ENCODE measurements around the gene SPAG6. TPM values are rescaled to one million over a fixed set of nuclear protein-coding genes. Genes with fewer than 3 reads are reported as not detected.

Gene SPAG6
- total and polyA plus RNA-seq, 2 of the 4 experiments (the other 2 are of a cell fraction): not detected

DNA sequence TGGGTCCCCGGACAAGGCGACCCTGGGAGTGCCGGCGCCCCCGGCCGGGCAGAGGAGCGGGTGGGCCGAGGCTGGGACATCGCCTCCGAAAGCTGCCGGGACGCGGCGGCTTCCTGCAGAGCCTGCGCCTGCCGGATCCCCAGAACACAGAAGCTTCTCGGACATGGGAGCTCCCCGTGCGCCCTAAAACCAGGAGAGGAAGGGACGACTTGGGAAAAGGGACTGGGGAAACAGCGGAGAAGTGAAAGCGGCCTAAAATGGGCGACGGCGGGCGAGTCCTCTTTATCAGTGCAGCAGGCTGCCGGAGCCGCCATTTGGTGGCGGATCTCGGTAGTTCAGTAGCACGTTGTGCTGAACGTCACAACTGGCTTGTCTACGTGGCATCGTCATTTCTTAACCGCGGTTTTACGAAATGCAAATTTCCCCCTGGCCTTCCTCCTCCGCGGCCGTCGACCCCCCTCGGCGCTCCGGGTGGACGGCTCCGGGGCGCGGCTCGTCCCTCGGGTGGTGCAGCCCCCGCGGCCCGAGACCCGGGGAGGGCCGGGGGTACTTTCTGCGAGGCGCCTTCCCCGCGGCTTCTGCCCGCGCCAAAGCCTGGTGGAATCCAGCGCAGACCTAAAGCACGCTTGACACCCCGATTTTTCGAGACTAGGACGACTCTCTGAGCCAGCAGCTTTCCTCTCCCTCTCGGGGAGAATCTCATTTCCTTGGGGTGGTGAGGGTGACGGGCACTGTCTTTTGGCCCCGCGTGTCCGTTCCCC is 9.9 kb upstream of the SPAG6 start:
- in situ Hi-C loops (cut with MboI; ENCODE audit: low sequenced_read_pairs) (no loop called here), intact Hi-C loops (cut with micrococcal nuclease) (no loop called here), dilution Hi-C loops (cut with HindIII; ENCODE audit: low sequenced_read_pairs, unreplicated experiment) (no loop called here)
- no peak overlapping the region for H2BK20ac ChIP-seq (ENCODE audit: low read depth, low read length)
- no peak overlapping the region for H4K91ac ChIP-seq (ENCODE audit: insufficient read depth, low read depth, low read length)
- H2AFZ ChIP-seq (replicated peaks; ENCODE audit: low read length, poor library complexity): peak overlapping the region; percentile 89
- ATAC-seq (ENCODE audit: low read depth) (peak; percentile 53), DNase-seq (peak; percentile 52)
- H2BK5ac ChIP-seq (ENCODE audit: low read depth, low read length, poor library complexity, severe bottlenecking): no peak overlapping the region
- no peaks in the 10 kb centered on the region for H3K36me3 ChIP-seq (ENCODE audit: control insufficient read depth, insufficient read depth, low read length)
- no peak overlapping the region for H3K9ac ChIP-seq (ENCODE audit: low read depth, low read length)
- H3K14ac ChIP-seq (replicated peaks; ENCODE audit: low read depth, low read length): no peak overlapping the region
- 7% methylated on average over 22 of the region's 71 CpGs; no CpG with 5 or more reads in 1 of the 2 experiments for WGBS, 2 experiments (ENCODE audit: extremely low coverage in 2 of 2, insufficient read length in 1 of 2)
- no peak overlapping the region for H4K5ac ChIP-seq (ENCODE audit: low read depth, low read length)
- POLR2A ChIA-PET (ENCODE audit: unreplicated experiment): no interaction called here
- no peaks in the 10 kb centered on the region for H4K20me1 ChIP-seq (ENCODE audit: insufficient read depth, low read length)
- peak overlapping the region; percentile 28 for H2AK9ac ChIP-seq (replicated peaks; ENCODE audit: low read depth, low read length, poor library complexity)
- H3K4me1 ChIP-seq (ENCODE audit: control insufficient read depth, insufficient read depth, low read length): no peaks in the 10 kb centered on the region
- peaks cover 21% of the 10 kb centered on the region for H3K9me3 ChIP-seq (ENCODE audit: control insufficient read depth, insufficient read depth, low read length)
- no peak overlapping the region for H2AK5ac ChIP-seq (ENCODE audit: low read depth, low read length)
- no peaks in the 10 kb centered on the region for H3K79me1 ChIP-seq (ENCODE audit: low read depth in 1 of 2, low read length in 2 of 2)
- CTCF ChIA-PET: interaction anchor here (0.7 kb wide), 1 partner anchor 241 kb away, joined by 3 read pairs; no protein-coding TSS in a partner anchor
- H3K18ac ChIP-seq (ENCODE audit: low read depth, low read length): no peak overlapping the region
- peak overlapping the region; percentile 30 for H3K4me2 ChIP-seq (ENCODE audit: low read depth, low read length)
- H3K27me3 ChIP-seq (ENCODE audit: control insufficient read depth, insufficient read depth, low read length): peaks cover 55% of the 10 kb centered on the region
- H3K4ac ChIP-seq (ENCODE audit: low read depth, low read length): peak overlapping the region; percentile 69; the same call in 1 of the 2 replicates
- no peak overlapping the region for H2BK120ac ChIP-seq (ENCODE audit: low read depth, low read length)
- H3K23ac ChIP-seq (ENCODE audit: low read depth, low read length): no peak overlapping the region
- no TSS peak for BruUV-seq (replicated peaks)
- peak overlapping the region; percentile 30 for H3K4me3 ChIP-seq (ENCODE audit: insufficient read depth, low read depth, low read length)
- no peaks in the 10 kb centered on the region for H3K9me1 ChIP-seq (ENCODE audit: insufficient read depth, low read length)
- no peak overlapping the region for H3K27ac ChIP-seq (ENCODE audit: insufficient read depth, low read length)
- no peak overlapping the region for H2BK15ac ChIP-seq (ENCODE audit: low read depth, low read length)
- H3K56ac ChIP-seq (ENCODE audit: extremely low read depth, insufficient read depth, low read length): no peak overlapping the region
- no peak overlapping the region for H4K8ac ChIP-seq (ENCODE audit: low read depth in 2 of 2, low read length in 2 of 2)
- no peak for TF ChIP-seq RCOR1 (IDR thresholded peaks at IDR 0.05; ENCODE audit: insufficient replicate concordance, low read length)
- TF ChIP-seq SMC3 (IDR thresholded peaks at IDR 0.05; ENCODE audit: low read depth, low read length): no peak
- TF ChIP-seq BHLHE40 (IDR thresholded peaks at IDR 0.05; ENCODE audit: low read depth, low read length): no peak
- no peak for TF ChIP-seq NFE2L2 (IDR thresholded peaks at IDR 0.05; ENCODE audit: low read depth, low read length)
- TF ChIP-seq, protein P1, sequence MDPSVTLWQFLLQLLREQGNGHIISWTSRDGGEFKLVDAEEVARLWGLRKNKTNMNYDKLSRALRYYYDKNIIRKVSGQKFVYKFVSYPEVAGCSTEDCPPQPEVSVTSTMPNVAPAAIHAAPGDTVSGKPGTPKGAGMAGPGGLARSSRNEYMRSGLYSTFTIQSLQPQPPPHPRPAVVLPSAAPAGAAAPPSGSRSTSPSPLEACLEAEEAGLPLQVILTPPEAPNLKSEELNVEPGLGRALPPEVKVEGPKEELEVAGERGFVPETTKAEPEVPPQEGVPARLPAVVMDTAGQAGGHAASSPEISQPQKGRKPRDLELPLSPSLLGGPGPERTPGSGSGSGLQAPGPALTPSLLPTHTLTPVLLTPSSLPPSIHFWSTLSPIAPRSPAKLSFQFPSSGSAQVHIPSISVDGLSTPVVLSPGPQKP (IDR thresholded peaks at IDR 0.05; ENCODE audit: borderline replicate concordance, low read depth, low read length): no peak
- no peak for TF ChIP-seq RAD21 (IDR thresholded peaks at IDR 0.05; ENCODE audit: low read length)
- TF ChIP-seq CEBPB (IDR thresholded peaks at IDR 0.05; ENCODE audit: low read depth, low read length): no peak
- TF ChIP-seq CHD1 (IDR thresholded peaks at IDR 0.05; ENCODE audit: low read depth, low read length): no peak
- TF ChIP-seq MXI1 (IDR thresholded peaks at IDR 0.05; ENCODE audit: borderline replicate concordance, low read depth, low read length): no peak
- no peak for TF ChIP-seq POLR2A (IDR thresholded peaks at IDR 0.05; ENCODE audit: low read depth, low read length)
- no peak for TF ChIP-seq MAFK (IDR thresholded peaks at IDR 0.05; ENCODE audit: low read depth, low read length)
- TF ChIP-seq RFX5 (IDR thresholded peaks at IDR 0.05; ENCODE audit: low read depth, low read length): no peak
- TF ChIP-seq, protein P2, sequence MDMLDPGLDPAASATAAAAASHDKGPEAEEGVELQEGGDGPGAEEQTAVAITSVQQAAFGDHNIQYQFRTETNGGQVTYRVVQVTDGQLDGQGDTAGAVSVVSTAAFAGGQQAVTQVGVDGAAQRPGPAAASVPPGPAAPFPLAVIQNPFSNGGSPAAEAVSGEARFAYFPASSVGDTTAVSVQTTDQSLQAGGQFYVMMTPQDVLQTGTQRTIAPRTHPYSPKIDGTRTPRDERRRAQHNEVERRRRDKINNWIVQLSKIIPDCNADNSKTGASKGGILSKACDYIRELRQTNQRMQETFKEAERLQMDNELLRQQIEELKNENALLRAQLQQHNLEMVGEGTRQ (IDR thresholded peaks at IDR 0.05; ENCODE audit: low read depth, low read length): no peak
- TF ChIP-seq MAZ (IDR thresholded peaks at IDR 0.05; ENCODE audit: borderline replicate concordance, low read depth, low read length): no peak
- TF ChIP-seq, protein P3, sequence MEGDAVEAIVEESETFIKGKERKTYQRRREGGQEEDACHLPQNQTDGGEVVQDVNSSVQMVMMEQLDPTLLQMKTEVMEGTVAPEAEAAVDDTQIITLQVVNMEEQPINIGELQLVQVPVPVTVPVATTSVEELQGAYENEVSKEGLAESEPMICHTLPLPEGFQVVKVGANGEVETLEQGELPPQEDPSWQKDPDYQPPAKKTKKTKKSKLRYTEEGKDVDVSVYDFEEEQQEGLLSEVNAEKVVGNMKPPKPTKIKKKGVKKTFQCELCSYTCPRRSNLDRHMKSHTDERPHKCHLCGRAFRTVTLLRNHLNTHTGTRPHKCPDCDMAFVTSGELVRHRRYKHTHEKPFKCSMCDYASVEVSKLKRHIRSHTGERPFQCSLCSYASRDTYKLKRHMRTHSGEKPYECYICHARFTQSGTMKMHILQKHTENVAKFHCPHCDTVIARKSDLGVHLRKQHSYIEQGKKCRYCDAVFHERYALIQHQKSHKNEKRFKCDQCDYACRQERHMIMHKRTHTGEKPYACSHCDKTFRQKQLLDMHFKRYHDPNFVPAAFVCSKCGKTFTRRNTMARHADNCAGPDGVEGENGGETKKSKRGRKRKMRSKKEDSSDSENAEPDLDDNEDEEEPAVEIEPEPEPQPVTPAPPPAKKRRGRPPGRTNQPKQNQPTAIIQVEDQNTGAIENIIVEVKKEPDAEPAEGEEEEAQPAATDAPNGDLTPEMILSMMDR (conservative IDR thresholded peaks at IDR 0.05; ENCODE audit: low read depth, low read length): no peak
